Testis (tissue), 3 donors: ENCODE results near the gene CALML5. TPM values are rescaled to one million over a fixed set of nuclear protein-coding genes. Genes with fewer than 3 reads are reported as not detected.

Experiments used
- DNase-seq: peaks from one replicate; pipeline ENCODE4 v3.0.0-alpha.2; 2019
- H3K27ac ChIP-seq, 2 donors: fragments of 200-600 bp; sonication (generic); one replicate each; pipeline ENCODE4 v1.5.1; 2019
- H3K27me3 ChIP-seq: fragments of 200-600 bp; sonication (generic); one replicate; pipeline ENCODE4 v1.5.1; 2019
- H3K36me3 ChIP-seq: fragments of 200-600 bp; sonication (generic); one replicate; pipeline ENCODE4 v1.5.1; 2017; ENCODE audit warnings: low read depth; ENCODE audit errors: missing control alignments
- H3K4me1 ChIP-seq: fragments of 200-600 bp; sonication (generic); one replicate; pipeline ENCODE4 v1.5.1; 2019
- H3K4me3 ChIP-seq, 2 donors: fragments of 200-600 bp; sonication (generic); one replicate each; pipeline ENCODE4 v1.5.1; 2017 to 2019
- H3K9me3 ChIP-seq: fragments of 200-600 bp; sonication (generic); one replicate; pipeline ENCODE4 v1.5.1; 2017
- CTCF ChIP-seq, 3 experiments: fragments of 450-650 bp in 2 of 3; fragments of 200-600 bp in 1 of 3; sonication (generic) in 1 of 3; IDR thresholded peaks; one replicate each; pipeline ENCODE4 v1.5.1; 2016 to 2019; ENCODE audit warnings: antibody characterized with exemption in 3 of 3, mild to moderate bottlenecking in 2 of 3, moderate library complexity in 1 of 3
- POLR2A ChIP-seq: fragments of 450-650 bp; IDR thresholded peaks from one replicate; pipeline ENCODE4 v1.6.1; 2017; ENCODE audit warnings: antibody characterized with exemption, mild to moderate bottlenecking, moderate library complexity
- WGBS, 2 donors: methylation state at CpG; one replicate each; pipeline ENCODE4 v1.1.5; 2018; 5-methylcytosine and 5-hydroxymethylcytosine counted together
- intact Hi-C: fragments of 100-400 bp; cut with DNase I; formaldehyde crosslinking; loops from one replicate; pipeline ENCODE4 v1.15.1; 2023; ENCODE audit warnings: low total_unique reads
- polyA plus RNA-seq: library from polyadenylated mRNA; stranded (reverse); fragments of 350-450 nt; fragmentation: Illumina TruSeq; extraction: RNeasy Lipid Tissue Mini Kit (QIAGEN cat#74804); gene quantifications from one replicate; pipeline ENCODE4 v1.2.3, GENCODE V29; 2014; ENCODE audit warnings: low read depth, low replicate concordance; ENCODE audit not compliant: insufficient read depth
- total RNA-seq, 2 donors: library from RNA; depleted of rRNA; stranded (reverse); fragments of >200 nt; gene quantifications; one replicate each; pipeline ENCODE4 v1.2.3, GENCODE V29; 2016

CALML5 gene
- total and polyA plus RNA-seq, 3 donors from 2014 or later, result 0.50 TPM; not detected in 2

GRCh38 chr10:5528989-5529701 is 29.8 kb upstream of the CALML5 start:
- DNase-seq, result no peak
- WGBS, 2 donors, result 86 to 94% methylated on average over 7 to 11 of the region's 11 CpGs
- no peak for TF ChIP-seq CTCF (IDR thresholded peaks at IDR 0.05)
- no peak for TF ChIP-seq POLR2A
- no peaks in the 10 kb centered on the region for H3K4me1 ChIP-seq
- no peak overlapping the region for H3K4me3 ChIP-seq
- H3K36me3 ChIP-seq, result no peaks in the 10 kb centered on the region
- H3K27me3 ChIP-seq, result no peaks in the 10 kb centered on the region
- no peak overlapping the region for H3K27ac ChIP-seq
- intact Hi-C loops, result no loop called here
- H3K9me3 ChIP-seq, result no peaks in the 10 kb centered on the region

- no peak for DNase-seq
- no peaks in the 10 kb centered on the region for H3K36me3 ChIP-seq
- H3K4me3 ChIP-seq, result no peak overlapping the region
- WGBS, 2 donors, result 78 to 87% methylated on average over 6 to 10 of the region's 10 CpGs
- no peaks in the 10 kb centered on the region for H3K4me1 ChIP-seq
- intact Hi-C loops, result no loop called here
- H3K9me3 ChIP-seq, result no peaks in the 10 kb centered on the region
- TF ChIP-seq POLR2A (no peak), CTCF (IDR thresholded peaks at IDR 0.05) (no peak)
- no peaks in the 10 kb centered on the region for H3K27me3 ChIP-seq
- no peak overlapping the region for H3K27ac ChIP-seq
Measured at GRCh38 chr10:5527332-5528200, 28.2 kb upstream of the CALML5 start.

GRCh38 chr10:5526691-5527331 is 27.4 kb upstream of the CALML5 start:
- no peaks in the 10 kb centered on the region for H3K9me3 ChIP-seq
- H3K4me3 ChIP-seq, result no peak overlapping the region
- H3K36me3 ChIP-seq, result no peaks in the 10 kb centered on the region
- intact Hi-C loops, result no loop called here
- H3K27ac ChIP-seq, result no peak overlapping the region
- DNase-seq, result no peak
- no peaks in the 10 kb centered on the region for H3K4me1 ChIP-seq
- no peaks in the 10 kb centered on the region for H3K27me3 ChIP-seq
- WGBS, 2 donors, result 88 to 91% methylated on average over 6 to 8 of the region's 8 CpGs
- TF ChIP-seq CTCF (IDR thresholded peaks at IDR 0.05), result no peak
- TF ChIP-seq POLR2A, result no peak

- Histone ChIP-seq H3K27me3 (no peaks in the 10 kb centered on the region), H3K4me3 (peak overlapping the region in 1 of 2 donors; percentile 6), H3K9me3 (no peaks in the 10 kb centered on the region), H3K4me1 (no peaks in the 10 kb centered on the region), H3K27ac (no peak overlapping the region), H3K36me3 (no peaks in the 10 kb centered on the region)
- intact Hi-C loops, result no loop called here
- TF ChIP-seq POLR2A (no peak), CTCF (IDR thresholded peaks at IDR 0.05) (no peak)
- WGBS, 2 donors, result 50 to 74% methylated on average over 18 to 34 of the region's 34 CpGs
- DNase-seq, result no peak
Measured at GRCh38 chr10:5525561-5526341, 26.4 kb upstream of the CALML5 start.
